A172 (cell line): ENCODE data around the gene EDA. TPM values are rescaled to one million over a fixed set of nuclear protein-coding genes. Genes with fewer than 3 reads are reported as not detected.

Source experiments
- DNase-seq: peaks from one replicate; pipeline ENCODE4 v3.0.0-alpha.2; 2015; ENCODE audit warnings: low spot score
- total RNA-seq: library from RNA; depleted of rRNA; stranded (reverse); fragments of >200 nt; shearing (Covaris generic); gene quantifications from 2 replicates; pipeline ENCODE4 v1.2.3, GENCODE V29; 2014; rRNA removed

EDA gene
- total RNA-seq, 1 experiment from 2014 or later = not detected

DNA sequence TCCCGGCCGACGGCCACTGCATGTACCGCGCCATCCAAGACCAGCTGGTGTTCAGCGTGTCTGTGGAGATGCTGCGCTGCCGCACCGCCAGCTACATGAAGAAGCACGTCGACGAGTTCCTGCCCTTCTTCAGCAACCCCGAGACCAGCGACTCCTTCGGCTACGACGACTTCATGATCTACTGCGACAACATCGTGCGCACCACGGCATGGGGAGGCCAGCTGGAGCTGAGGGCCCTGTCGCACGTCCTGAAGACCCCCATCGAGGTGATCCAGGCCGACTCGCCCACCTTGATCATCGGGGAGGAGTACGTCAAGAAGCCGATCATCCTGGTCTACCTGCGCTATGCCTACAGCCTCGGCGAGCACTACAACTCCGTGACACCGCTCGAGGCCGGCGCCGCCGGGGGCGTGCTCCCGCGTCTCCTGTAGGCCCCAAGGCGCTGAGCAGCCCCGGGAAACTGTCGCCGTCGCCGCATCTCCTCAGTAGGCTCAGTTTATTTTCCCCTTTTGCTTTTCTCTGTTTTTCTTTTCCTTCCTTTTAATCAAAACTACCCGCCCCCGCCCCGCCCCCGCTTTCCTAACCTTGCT lies 447.1 kb downstream of the EDA start:
- DNase-seq = no peak

DNA sequence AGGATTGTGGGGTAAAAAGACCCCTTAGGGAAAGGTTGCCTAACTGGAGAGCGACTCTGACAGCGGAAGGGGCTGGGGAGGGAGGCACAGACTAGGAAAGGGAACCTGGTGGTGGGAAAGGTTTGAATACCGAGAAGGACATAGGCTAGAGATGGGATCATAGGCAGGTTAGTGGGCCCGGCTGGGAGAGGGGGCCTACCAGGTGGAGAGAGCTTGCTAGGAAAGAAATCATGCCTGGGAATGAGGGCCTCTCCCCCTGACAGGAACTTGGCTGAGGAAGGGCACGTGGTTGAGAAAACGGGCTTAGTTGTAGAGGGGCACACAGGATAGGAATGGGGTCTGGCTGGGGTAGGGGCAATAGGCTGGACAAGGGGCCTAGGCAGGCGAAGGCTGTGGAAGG lies 450.7 kb downstream of the EDA start:
- no peak for DNase-seq

GRCh38 chrX:70079297-70079696 lies 463.4 kb downstream of the EDA start:
- no peak for DNase-seq

- DNase-seq = no peak
Measured at GRCh38 chrX:70079870-70080269, 464.0 kb downstream of the EDA start.

DNA sequence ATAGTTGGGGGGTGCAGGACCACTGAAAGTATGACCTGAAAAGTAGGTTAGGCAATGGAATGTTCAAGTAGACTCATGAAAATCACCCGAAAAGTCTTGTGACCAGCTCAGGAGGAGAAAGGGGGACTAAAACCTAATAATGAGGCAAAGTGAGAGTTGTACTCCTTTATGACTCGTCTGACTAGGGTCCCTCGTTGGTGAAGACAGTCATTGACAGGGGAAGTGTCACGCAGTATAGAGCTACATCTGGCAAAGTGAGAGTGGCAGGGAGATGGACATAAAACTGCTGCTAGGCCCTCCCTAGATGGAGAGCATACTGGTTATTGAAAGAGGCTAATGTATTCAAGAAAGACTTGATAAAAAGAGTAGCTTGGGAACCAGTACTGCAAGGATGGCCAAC lies 466.8 kb downstream of the EDA start:
- DNase-seq = no peak

GRCh38 chrX:70084592-70085240 lies 468.8 kb downstream of the EDA start:
- no peak for DNase-seq

DNA sequence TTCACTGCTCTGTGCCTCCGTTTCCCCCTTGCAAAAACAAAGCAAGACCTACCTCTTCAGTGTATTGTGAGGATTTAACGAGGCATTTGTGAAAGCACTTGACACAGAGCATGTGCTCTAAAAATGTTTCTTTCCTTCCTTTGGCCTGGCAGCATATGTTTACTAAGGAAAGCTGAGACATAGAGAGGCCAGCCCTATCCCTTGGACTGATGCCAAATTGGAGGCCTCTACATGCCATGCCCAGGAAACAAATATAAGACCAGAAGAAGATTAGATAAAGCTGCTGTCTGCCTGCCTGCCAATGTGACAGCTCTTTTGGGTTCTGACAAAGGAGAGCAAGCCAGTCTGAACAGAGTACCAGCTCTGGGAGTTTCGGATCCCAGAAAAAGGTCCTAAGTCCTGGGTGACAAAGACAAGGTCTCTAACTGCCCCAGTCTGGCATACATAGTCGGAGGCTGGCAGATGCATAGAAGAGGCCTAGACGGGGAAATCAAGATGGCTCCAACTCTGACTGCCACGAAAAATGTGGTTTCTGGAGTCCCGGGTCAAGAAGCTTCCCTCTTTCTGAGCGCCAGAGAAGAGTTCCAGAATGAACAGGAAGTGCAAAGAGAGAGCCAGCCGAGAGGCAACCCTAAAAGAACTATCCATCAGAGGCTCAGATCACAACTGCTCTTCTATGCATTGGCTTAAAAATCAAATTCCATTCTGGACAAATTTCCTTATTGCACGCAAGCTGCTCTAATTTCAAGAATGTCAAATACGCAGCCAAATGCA lies 472.1 kb downstream of the EDA start:
- no peak for DNase-seq

GRCh38 chrX:70088751-70089150 lies 472.8 kb downstream of the EDA start:
- DNase-seq = no peak

Other genes starting within 250 kb of the EDA start
- gene NALF2, start 111.8 kb upstream of the EDA start, total RNA-seq = not detected in 2 replicates